ENCODE results near the gene AP1S2. TPM values are rescaled to one million over a fixed set of nuclear protein-coding genes. Genes with fewer than 3 reads are reported as not detected.
"Not testable (repeated sequence)": the region's sequence is repeated elsewhere in the genome, so short reads cannot be mapped to it uniquely, and the experiment has no call there.

The AP1S2 gene
- total RNA-seq, 1 donor from 2014 or later, result 18.9 TPM

GRCh38 chrX:15888062-15888461 lies 33.4 kb upstream of the AP1S2 start:
- DNase-seq (ENCODE audit: extremely low spot score in 2 of 2), result no peak
- no peaks in the 10 kb centered on the region for H3K36me3 ChIP-seq
- H3K27ac ChIP-seq, result no peak overlapping the region
- no peaks in the 10 kb centered on the region for H3K27me3 ChIP-seq
- TF ChIP-seq POLR2AphosphoS5 (IDR thresholded peaks at IDR 0.05; ENCODE audit: insufficient read depth in 1 of 2, low read depth in 1 of 2), result no peak
- no peak for TF ChIP-seq CTCF (IDR thresholded peaks at IDR 0.05)
- TF ChIP-seq POLR2A (IDR thresholded peaks at IDR 0.05), result no peak
- no peak overlapping the region for H3K4me3 ChIP-seq
- intact Hi-C loops (cut with DNase I), result no loop called here
- no peaks in the 10 kb centered on the region for H3K9me3 ChIP-seq
- no peaks in the 10 kb centered on the region for H3K4me1 ChIP-seq

DNA sequence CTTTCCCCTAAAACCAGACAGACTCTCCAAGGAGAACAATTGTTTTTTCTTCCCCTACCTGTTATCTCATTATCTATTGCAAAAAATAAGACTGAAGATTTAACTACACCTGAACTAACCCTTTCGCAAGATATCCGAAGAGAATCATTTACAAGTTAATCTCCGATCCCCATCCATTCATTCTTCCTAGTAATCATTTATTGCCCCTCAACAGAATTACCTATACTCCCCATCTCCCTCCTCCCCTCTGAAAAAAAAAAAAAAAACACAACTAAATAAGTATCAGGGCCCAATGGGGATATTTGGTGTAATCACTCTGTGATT lies 28.9 kb upstream of the AP1S2 start:
- Histone ChIP-seq H3K27me3 (no peaks in the 10 kb centered on the region), H3K4me3 (no peak overlapping the region), H3K27ac (no peak overlapping the region), H3K36me3 (no peaks in the 10 kb centered on the region), H3K4me1 (no peaks in the 10 kb centered on the region), H3K9me3 (no peaks in the 10 kb centered on the region)
- intact Hi-C loops (cut with DNase I), result no loop called here
- DNase-seq (ENCODE audit: extremely low spot score in 2 of 2), result no peak
- no peak for TF ChIP-seq CTCF (IDR thresholded peaks at IDR 0.05)
- no peak for TF ChIP-seq POLR2A (IDR thresholded peaks at IDR 0.05)

- no peak for DNase-seq (ENCODE audit: extremely low spot score in 2 of 2)
- Histone ChIP-seq H3K9me3 (no peaks in the 10 kb centered on the region), H3K4me1 (no peaks in the 10 kb centered on the region), H3K4me3 (no peak overlapping the region), H3K27me3 (no peaks in the 10 kb centered on the region), H3K36me3 (no peaks in the 10 kb centered on the region), H3K27ac (no peak overlapping the region)
- TF ChIP-seq POLR2AphosphoS5 (IDR thresholded peaks at IDR 0.05; ENCODE audit: insufficient read depth in 1 of 2, low read depth in 1 of 2) (no peak), CTCF (IDR thresholded peaks at IDR 0.05) (no peak), POLR2A (IDR thresholded peaks at IDR 0.05) (no peak)
- intact Hi-C loops (cut with DNase I), result no loop called here
Observed at GRCh38 chrX:15882704-15883539, 28.3 kb upstream of the AP1S2 start.

DNA sequence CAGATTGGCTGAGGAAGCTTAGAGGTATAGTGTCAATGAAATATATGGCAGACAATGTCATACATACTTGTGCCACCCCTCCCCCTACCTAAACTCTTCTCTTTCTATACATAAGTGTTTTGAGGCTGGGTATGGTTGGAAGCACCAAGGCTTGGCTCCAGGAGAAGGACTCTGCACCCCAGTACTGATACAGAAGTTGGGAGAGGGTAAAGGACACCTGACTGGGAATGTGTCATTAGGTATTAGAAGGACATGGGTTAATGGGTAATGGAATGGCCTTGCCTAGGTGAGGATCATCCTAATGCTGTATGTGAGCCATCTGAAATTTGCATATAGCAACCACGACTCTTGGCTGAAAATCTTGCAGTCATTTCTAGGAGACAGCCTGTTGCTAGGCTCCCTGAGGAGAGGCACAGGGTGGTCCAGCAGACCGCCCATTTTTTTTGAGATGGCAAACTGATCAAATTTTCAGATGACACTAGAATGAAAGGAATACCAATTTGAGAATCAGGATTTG lies 26.8 kb upstream of the AP1S2 start:
- no peak overlapping the region for H3K27ac ChIP-seq
- DNase-seq (ENCODE audit: extremely low spot score in 2 of 2), result no peak
- no peak overlapping the region for H3K4me3 ChIP-seq
- H3K27me3 ChIP-seq, result no peaks in the 10 kb centered on the region
- intact Hi-C loops (cut with DNase I), result no loop called here
- no peaks in the 10 kb centered on the region for H3K9me3 ChIP-seq
- H3K36me3 ChIP-seq, result no peaks in the 10 kb centered on the region
- no peak for TF ChIP-seq POLR2AphosphoS5 (IDR thresholded peaks at IDR 0.05; ENCODE audit: insufficient read depth in 1 of 2, low read depth in 1 of 2)
- no peak for TF ChIP-seq POLR2A (IDR thresholded peaks at IDR 0.05)
- no peak for TF ChIP-seq CTCF (IDR thresholded peaks at IDR 0.05)
- no peaks in the 10 kb centered on the region for H3K4me1 ChIP-seq

- H3K36me3 ChIP-seq; H3K27ac ChIP-seq; H3K27me3 ChIP-seq; H3K4me1 ChIP-seq; H3K9me3 ChIP-seq; intact Hi-C loops (cut with DNase I); DNase-seq (ENCODE audit: extremely low spot score in 2 of 2); H3K4me3 ChIP-seq: not testable (repeated sequence)
Observed at GRCh38 chrX:15877914-15878313, 23.3 kb upstream of the AP1S2 start.

Data from vagina (tissue), 2 donors.